RPMI8226 (cell line): ENCODE results near the gene UTS2B.
A peak's percentile ranks its signal among the peaks of the same experiment; 100 is the strongest.

Experiments
- DNase-seq: peaks from one replicate; pipeline ENCODE4 v3.0.0-alpha.2; 2015

The UTS2B gene

GRCh38 chr3:191269289-191270085 is 60.8 kb downstream of the UTS2B start:
- no peak for DNase-seq

- no peak for DNase-seq
These were observed 61.6 kb downstream of the UTS2B start for GRCh38 chr3:191268737-191269136.

GRCh38 chr3:191263850-191264249 is 66.5 kb downstream of the UTS2B start:
- DNase-seq: no peak

GRCh38 chr3:191263365-191263764 is 67.0 kb downstream of the UTS2B start:
- DNase-seq: no peak

- DNase-seq: no peak
These were observed 67.7 kb downstream of the UTS2B start for GRCh38 chr3:191262650-191263049.

- no peak for DNase-seq
These were observed 69.1 kb downstream of the UTS2B start for GRCh38 chr3:191261304-191261638.

GRCh38 chr3:191260431-191261303 is 69.7 kb downstream of the UTS2B start:
- DNase-seq: no peak

- no peak for DNase-seq
These were observed 70.8 kb downstream of the UTS2B start for GRCh38 chr3:191259486-191259885.

GRCh38 chr3:191257286-191257685 is 73.0 kb downstream of the UTS2B start:
- DNase-seq: no peak

GRCh38 chr3:191256405-191256804 is 73.9 kb downstream of the UTS2B start:
- no peak for DNase-seq

GRCh38 chr3:191255156-191255555 is 75.2 kb downstream of the UTS2B start:
- no peak for DNase-seq

GRCh38 chr3:191254098-191254873 is 76.0 kb downstream of the UTS2B start:
- DNase-seq: peak; percentile 40

GRCh38 chr3:191253089-191253799 is 77.1 kb downstream of the UTS2B start:
- peak; percentile 51 for DNase-seq

GRCh38 chr3:191246630-191247029 is 83.7 kb downstream of the UTS2B start:
- no peak for DNase-seq

- DNase-seq: peak; percentile 86
These were observed 84.3 kb downstream of the UTS2B start for GRCh38 chr3:191246034-191246433.

GRCh38 chr3:191244242-191244867 is 86.0 kb downstream of the UTS2B start:
- DNase-seq: no peak

GRCh38 chr3:191240486-191240885 is 89.8 kb downstream of the UTS2B start:
- DNase-seq: no peak

- no peak for DNase-seq
These were observed 90.8 kb downstream of the UTS2B start for GRCh38 chr3:191239407-191240031.

GRCh38 chr3:191238321-191238817 is 92.0 kb downstream of the UTS2B start:
- DNase-seq: no peak

- DNase-seq: peak; percentile 19
These were observed 93.1 kb downstream of the UTS2B start for GRCh38 chr3:191237047-191237882.

GRCh38 chr3:191236646-191237045 is 93.7 kb downstream of the UTS2B start:
- no peak for DNase-seq
